ENCODE data around the gene PHF13. TPM values are rescaled to one million over a fixed set of nuclear protein-coding genes. Genes with fewer than 3 reads are reported as not detected.
A peak's percentile ranks its signal among the peaks of the same experiment; 100 is the strongest.

The PHF13 gene
- total and polyA plus RNA-seq, 9 of the 15 experiments (the other 6 are each of a cell fraction or from before 2014, with no cell fraction given): 1.8 to 36.1 (median 11.7) TPM

GRCh38 chr1:6624710-6625583, 11.4 kb downstream of the PHF13 start, which contains the start of gene THAP3:
TSS of gene THAP3 (plus strand) at chr1:6624868. CDS start at chr1:6625219, 351 bp downstream.
- POLR2A ChIA-PET: interaction anchor here (0.6 to 5.1 kb wide), 9 partner anchors 6 to 53 kb away, joined by 3 to 36 read pairs (median 3); no protein-coding TSS in a partner anchor
- ATAC-seq (peak; percentile 97), DNase-seq (ENCODE audit: extremely low read depth in 1 of 4, low spot score in 3 of 4) (peak; percentile 93 to 96 (median 94)), FAIRE-seq (peak; percentile 98)
- Histone ChIP-seq H3K9ac (ENCODE audit: insufficient read depth in 1 of 2, low read depth in 2 of 2, low read length in 2 of 2) (peak within 1 kb of the TSS; percentile 71 to 90), H3K36me3 (ENCODE audit: control insufficient read depth, insufficient read depth, low read length) (peaks cover 80% of the 10 kb centered on the region), H3K9me3 (replicated peaks; ENCODE audit: control insufficient read depth, insufficient read depth, low read depth, low read length) (no peaks in the 10 kb centered on the region), H2AFZ (ENCODE audit: low read depth, low read length) (peak within 1 kb of the TSS; percentile 69; the same call in 1 of the 2 replicates), H3K27me3 (ENCODE audit: control insufficient read depth in 2 of 2, insufficient read depth in 2 of 2, low read length in 2 of 2) (no peaks in the 10 kb centered on the region), H3K9me1 (ENCODE audit: control insufficient read depth, insufficient read depth, low read length) (peaks cover under 1% of the 10 kb centered on the region), H3K79me2 (ENCODE audit: control insufficient read depth, insufficient read depth, low read length) (peaks cover 58% of the 10 kb centered on the region), H3K4me1 (replicated peaks in 1 of 2; ENCODE audit: control insufficient read depth in 2 of 2, insufficient read depth in 2 of 2, low read length in 2 of 2) (peaks cover 12 to 47% of the 10 kb centered on the region in 2 experiments; a peak in 4 of 5 replicates), H3K4me2 (ENCODE audit: insufficient read depth, low read length) (peak within 1 kb of the TSS; percentile 94), H3K27ac (ENCODE audit: extremely low read depth, low read depth, low read length) (peak within 1 kb of the TSS; percentile 74), H4K20me1 (replicated peaks; ENCODE audit: control insufficient read depth, insufficient read depth, low read length) (peaks cover 19% of the 10 kb centered on the region; the same call in 1 of the 2 replicates), H3K4me3 (peak within 1 kb of the TSS; percentile 91)
- in situ Hi-C loops (cut with MboI) (no loop called here), intact Hi-C loops (cut with micrococcal nuclease) (no loop called here)
- CTCF ChIA-PET (ENCODE audit: low intra/inter-chr PET ratio): interaction anchor here (1.1 kb wide), 1 partner anchor 138 kb away, joined by 6 read pairs; no protein-coding TSS in a partner anchor
- BruUV-seq (replicated peaks): no TSS peak
- 1% methylated on average over 51 of the region's 73 CpGs for WGBS (ENCODE audit: insufficient coverage, low coverage, missing lambda C conversion rate)
- TF ChIP-seq SRSF7 (optimal IDR thresholded peaks at IDR 0.05; ENCODE audit: low read depth, low read length): no peak
- TF ChIP-seq VEZF1 (CRISPR knock-in tag; IDR thresholded peaks at IDR 0.05): peak; percentile 84
- TF ChIP-seq THAP12 (CRISPR knock-in tag; IDR thresholded peaks at IDR 0.05): peak; percentile 79
- TF ChIP-seq NFIX (CRISPR knock-in tag; IDR thresholded peaks at IDR 0.05; ENCODE audit: low read depth): peak; percentile 26; the same call in 1 of the 2 replicates
- TF ChIP-seq RERE (CRISPR knock-in tag; IDR thresholded peaks at IDR 0.05; ENCODE audit: borderline replicate concordance): 0 out of 2 replicates have a peak, but pooled peaks have one; percentile 61
- peak; percentile 97 for TF ChIP-seq ZFX (CRISPR knock-in tag; IDR thresholded peaks at IDR 0.05)

Data from K562 (cell line).